ENCODE results near the gene PRRX2. TPM values are rescaled to one million over a fixed set of nuclear protein-coding genes. Genes with fewer than 3 reads are reported as not detected.
A peak's percentile ranks its signal among the peaks of the same experiment; 100 is the strongest.

PRRX2 gene
- total and polyA plus RNA-seq, 2 of the 13 experiments (the other 11 are each of a cell fraction or from before 2014, with no cell fraction given), result 0.05 TPM; not detected in 1

GRCh38 chr9:129667850-129668249, 2.4 kb downstream of the PRRX2 start (continued):
- no peak for TF ChIP-seq ZHX2 (IDR thresholded peaks at IDR 0.05; ENCODE audit: low read depth)
- no peak for TF ChIP-seq ZHX2 (CRISPR knock-in tag; IDR thresholded peaks at IDR 0.05; ENCODE audit: borderline replicate concordance)
- no peak for TF ChIP-seq ZNF550 (CRISPR knock-in tag; IDR thresholded peaks at IDR 0.05; ENCODE audit: borderline replicate concordance)
- no peak for TF ChIP-seq ZNF720 (CRISPR knock-in tag; IDR thresholded peaks at IDR 0.05)
- no peak for TF ChIP-seq KLF13 (CRISPR knock-in tag; IDR thresholded peaks at IDR 0.05)
- no peak for TF ChIP-seq MEF2D (CRISPR knock-in tag; IDR thresholded peaks at IDR 0.05)
- no peak for TF ChIP-seq ZNF12 (CRISPR knock-in tag; IDR thresholded peaks at IDR 0.05)

- FAIRE-seq, result no peak
- Histone ChIP-seq H3K4me2 (ENCODE audit: low read depth, low read length) (no peak overlapping the region), H3K9ac (ENCODE audit: insufficient read depth, low read depth, low read length) (no peak overlapping the region), H3K4me1 (ENCODE audit: insufficient read depth, low read length) (no peaks in the 10 kb centered on the region), H3K79me2 (ENCODE audit: insufficient read depth, low read length) (no peaks in the 10 kb centered on the region), H2AFZ (ENCODE audit: low read length) (no peak overlapping the region), H3K27ac (ENCODE audit: extremely low read length, insufficient read depth, low read length) (no peak overlapping the region), H3K9me3 (ENCODE audit: low read length) (no peaks in the 10 kb centered on the region), H3K27me3 (ENCODE audit: control insufficient read depth in 1 of 2, insufficient read depth in 2 of 2, low read length in 2 of 2) (peaks cover 21 to 70% of the 10 kb centered on the region in 2 experiments), H4K20me1 (ENCODE audit: insufficient read depth, low read length) (no peaks in the 10 kb centered on the region), H3K36me3 (replicated peaks in 1 of 2; ENCODE audit: control insufficient read depth in 1 of 2, insufficient read depth in 2 of 2, low read length in 2 of 2) (no peaks in the 10 kb centered on the region), H3K4me3 (replicated peaks in 1 of 3; ENCODE audit: insufficient read depth in 1 of 3, low read depth in 2 of 3, low read length in 3 of 3) (no peak overlapping the region)
- in situ Hi-C loops (cut with HindIII; ENCODE audit: extremely low pct_ligation_motif_present, low pct_unique_long_range_greater_than_20kb), result no loop called here
- CTCF ChIA-PET (ENCODE audit: low intra/inter-chr PET ratio, low total read pairs), result no interaction called here
- POLR2A ChIA-PET, result no interaction called here
- DNase-seq (ENCODE audit: low spot score), result no peak
- intact Hi-C loops (cut with micrococcal nuclease; ENCODE audit: unreplicated experiment), result no loop called here
- ATAC-seq, result no peak
- TF ChIP-seq ZMAT3 (CRISPR knock-in tag; conservative IDR thresholded peaks at IDR 0.05), result no peak
- TF ChIP-seq ZSCAN25 (CRISPR knock-in tag; IDR thresholded peaks at IDR 0.05), result peak; percentile 36; the same call in 1 of the 2 replicates
- BruUV-seq (replicated peaks), result no TSS peak
- 25% methylated on average over 11 of the region's 17 CpGs for WGBS (ENCODE audit: low lambda C conversion rate)
Measured at GRCh38 chr9:129669141-129669718, 3.8 kb downstream of the PRRX2 start.

Data from HepG2 (cell line).